ENCODE data around the gene CBARP. TPM values are rescaled to one million over a fixed set of nuclear protein-coding genes. Genes with fewer than 3 reads are reported as not detected.
"Not testable (repeated sequence)": the region's sequence is repeated elsewhere in the genome, so short reads cannot be mapped to it uniquely, and the experiment has no call there.

The CBARP gene
- total RNA-seq, 1 donor = 0.27 TPM

GRCh38 chr19:1218751-1219567 is 18.8 kb downstream of the CBARP start:
- DNase-seq (ENCODE audit: low read depth in 2 of 3, low spot score in 2 of 3) = no peak

- DNase-seq (ENCODE audit: low read depth in 2 of 3, low spot score in 2 of 3) = no peak
These were observed 20.4 kb downstream of the CBARP start for GRCh38 chr19:1217366-1217765.

DNA sequence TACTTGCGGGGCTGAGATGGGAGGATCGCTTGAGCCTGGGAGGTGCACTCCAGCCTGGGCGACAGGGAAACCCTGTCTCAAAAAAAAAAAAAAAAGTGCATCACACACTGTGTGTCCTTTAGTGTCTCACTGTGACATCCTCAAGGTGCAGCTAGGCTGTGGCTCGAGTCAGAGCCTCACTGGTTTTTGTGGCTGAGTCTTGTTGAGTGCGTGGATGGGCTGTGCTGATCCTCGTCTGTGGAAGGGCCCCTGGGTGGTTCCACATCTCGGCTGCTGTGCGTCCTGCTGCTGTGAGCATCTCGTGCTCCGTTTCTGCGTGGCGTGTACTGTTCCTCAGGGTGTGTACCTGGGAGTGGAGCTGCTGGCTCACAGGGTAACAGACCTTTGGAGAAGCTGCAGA is 21.0 kb downstream of the CBARP start:
- no peak for DNase-seq (ENCODE audit: low read depth in 2 of 3, low spot score in 2 of 3)

- DNase-seq (ENCODE audit: low read depth in 2 of 3, low spot score in 2 of 3) = no peak
These were observed 22.7 kb downstream of the CBARP start for GRCh38 chr19:1214862-1215731.

DNA sequence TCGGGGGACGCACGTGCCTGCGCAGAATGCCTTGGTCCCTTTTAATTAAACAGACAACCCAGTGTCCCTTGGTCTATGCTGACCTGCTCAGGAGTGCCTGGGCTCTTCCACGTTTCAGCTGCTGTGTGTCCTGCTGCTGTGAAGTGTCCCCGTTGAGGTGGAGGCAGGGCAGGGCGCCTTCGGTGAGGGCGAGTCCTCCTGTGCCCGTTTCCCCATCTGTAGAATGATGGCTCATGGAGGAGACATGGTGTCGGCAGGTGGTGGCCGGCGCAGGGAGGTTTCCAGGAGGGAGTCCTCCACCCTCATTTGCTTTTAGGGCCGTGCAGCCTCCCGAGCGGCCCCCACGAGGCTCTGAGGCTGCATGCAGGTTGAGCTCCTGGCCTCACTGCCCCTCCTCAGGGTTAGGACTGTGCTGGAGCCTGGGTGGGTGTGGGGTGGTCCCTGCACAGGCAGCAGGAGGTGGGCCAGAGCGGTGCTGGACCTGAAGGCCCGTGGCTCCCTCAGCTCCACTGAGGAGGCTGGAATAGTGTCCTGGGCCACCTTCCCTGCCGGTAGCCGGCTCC is 23.4 kb downstream of the CBARP start:
- DNase-seq (ENCODE audit: low read depth in 2 of 3, low spot score in 2 of 3) = no peak

- peak in 2 of 3 donors; percentile 93 to 97 for DNase-seq (ENCODE audit: low read depth in 2 of 3, low spot score in 2 of 3)
These were observed 24.2 kb downstream of the CBARP start for GRCh38 chr19:1213391-1214286.

DNA sequence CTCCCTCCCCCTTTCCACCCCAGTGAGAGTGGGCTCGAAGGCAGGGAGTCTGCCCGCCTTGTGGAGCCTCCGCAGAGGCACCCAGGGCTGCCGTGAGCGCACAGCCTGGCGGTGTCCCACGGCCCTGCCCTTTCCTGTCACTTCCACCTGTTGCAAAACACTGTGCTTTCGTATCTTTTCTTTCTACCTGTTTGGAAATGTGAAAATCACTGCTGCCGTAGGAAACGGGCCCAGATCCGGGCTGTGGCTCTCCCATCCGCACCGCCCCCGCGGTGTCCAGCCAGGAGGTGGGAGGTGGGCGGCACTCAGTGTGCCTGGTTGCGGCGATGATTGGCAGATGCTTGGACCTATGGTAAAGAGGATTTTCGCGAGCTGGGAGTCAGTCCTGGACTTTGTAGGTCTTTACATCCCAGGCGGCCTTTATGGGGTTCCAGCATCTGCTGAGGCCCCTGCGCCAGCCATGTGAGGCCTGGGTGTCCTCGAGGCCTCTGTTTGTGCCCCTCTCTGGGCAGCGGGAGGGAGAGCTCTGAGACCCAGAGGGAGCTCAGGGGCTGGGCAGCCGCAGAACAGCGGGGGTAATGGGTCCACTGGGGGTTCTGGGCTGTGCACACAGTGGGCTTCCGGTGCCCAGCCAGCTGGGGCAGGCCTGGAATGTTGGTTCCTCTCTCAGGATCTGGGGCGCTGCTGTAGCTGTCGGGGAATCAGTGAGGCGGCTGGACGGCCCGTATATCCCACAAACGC is 26.1 kb downstream of the CBARP start:
- DNase-seq (ENCODE audit: low read depth in 2 of 3, low spot score in 2 of 3) = no peak

GRCh38 chr19:1210227-1210538 is 27.6 kb downstream of the CBARP start:
- DNase-seq (ENCODE audit: low read depth in 2 of 3, low spot score in 2 of 3) = no peak

DNA sequence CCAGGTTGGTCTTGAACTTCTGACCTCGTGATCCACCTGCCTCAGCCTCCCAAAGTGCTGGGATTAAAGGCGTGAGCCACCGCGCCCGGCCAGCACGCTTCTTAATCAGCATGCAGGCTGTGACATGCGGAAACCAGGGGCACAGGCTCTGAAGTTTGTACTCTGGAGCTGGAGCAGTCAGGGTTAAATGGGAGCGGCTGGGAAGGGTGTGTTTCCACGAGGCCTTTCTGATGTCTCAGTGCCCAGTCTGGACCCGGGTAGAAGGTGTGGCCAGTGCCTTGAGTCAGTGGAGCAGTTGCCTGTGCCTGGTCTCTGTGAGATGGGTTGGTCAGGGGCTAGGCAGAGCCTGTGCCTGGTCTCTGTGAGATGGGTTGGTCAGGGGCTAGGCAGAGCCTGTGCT is 29.0 kb downstream of the CBARP start:
- DNase-seq (ENCODE audit: low read depth in 2 of 3, low spot score in 2 of 3) = not testable (repeated sequence)

- no peak for DNase-seq (ENCODE audit: low read depth in 2 of 3, low spot score in 2 of 3)
These were observed 30.8 kb downstream of the CBARP start for GRCh38 chr19:1206864-1207450.

- no peak for DNase-seq (ENCODE audit: low read depth in 2 of 3, low spot score in 2 of 3)
These were observed 31.5 kb downstream of the CBARP start for GRCh38 chr19:1206150-1206863.

GRCh38 chr19:1205114-1206099 is 32.4 kb downstream of the CBARP start, which contains the start of gene STK11:
Gene STK11 (plus strand): TSS chr19:1205778. CDS start chr19:1206914, 1,136 bp downstream.
- peak; percentile 93 to 98 (median 96) for DNase-seq (ENCODE audit: low read depth in 2 of 3, low spot score in 2 of 3)

DNA sequence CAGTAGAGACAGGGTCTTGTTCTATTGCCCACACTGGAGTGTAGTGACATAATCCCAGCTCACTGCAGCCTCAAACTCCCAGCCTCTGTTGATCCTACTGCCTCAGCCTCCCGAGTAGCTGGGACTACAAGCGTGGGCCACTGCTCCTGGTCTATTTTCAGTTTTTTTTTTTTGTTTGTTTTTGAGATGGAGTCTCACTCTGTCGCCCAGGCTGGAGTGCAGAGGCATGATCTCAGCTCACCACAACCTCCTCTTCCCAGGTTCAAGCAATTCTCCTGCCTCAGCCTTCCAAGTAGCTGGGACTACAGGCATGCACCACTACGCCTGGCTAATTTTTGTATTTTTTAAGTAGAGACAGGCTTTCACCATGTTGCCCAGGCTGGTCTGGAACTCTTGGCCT is 37.2 kb downstream of the CBARP start:
- not testable (repeated sequence) for DNase-seq (ENCODE audit: low read depth in 2 of 3, low spot score in 2 of 3)

GRCh38 chr19:1199531-1199930 is 38.3 kb downstream of the CBARP start:
- DNase-seq (ENCODE audit: low read depth in 2 of 3, low spot score in 2 of 3) = no peak

GRCh38 chr19:1189419-1189818 is 48.4 kb downstream of the CBARP start:
- no peak for DNase-seq (ENCODE audit: low read depth in 2 of 3, low spot score in 2 of 3)

DNA sequence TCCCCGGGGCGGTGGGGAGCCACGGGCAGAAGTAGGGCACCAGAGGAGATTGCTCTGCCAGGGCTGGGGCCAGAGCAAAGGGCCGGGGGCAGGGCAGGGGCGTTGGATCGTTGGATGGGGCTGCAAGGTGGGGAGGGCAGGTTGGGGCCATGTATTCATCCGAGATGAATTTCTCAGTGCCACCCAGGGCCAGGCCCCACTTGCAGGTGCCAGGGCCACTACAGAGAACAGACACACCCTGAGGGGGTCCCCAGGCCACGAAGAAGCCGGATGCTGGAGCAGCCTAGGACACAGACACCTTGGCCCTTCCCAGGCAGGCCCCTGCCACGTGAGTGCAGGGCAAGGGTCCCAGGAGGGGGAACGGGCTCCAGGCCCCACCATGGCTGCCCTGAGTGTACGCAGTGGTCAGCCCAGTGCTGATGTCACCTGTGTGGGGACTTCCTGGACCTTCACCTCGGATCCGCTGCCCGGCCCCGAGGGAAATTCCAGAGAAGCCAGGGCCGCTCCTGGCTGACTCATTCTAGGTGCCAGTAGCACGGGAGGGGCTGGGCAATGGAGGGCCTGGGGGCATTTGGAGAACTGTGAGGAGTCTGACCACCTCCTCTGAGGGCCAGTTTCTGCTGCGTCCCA is 54.1 kb downstream of the CBARP start:
- DNase-seq (ENCODE audit: low read depth in 2 of 3, low spot score in 2 of 3) = no peak

DNA sequence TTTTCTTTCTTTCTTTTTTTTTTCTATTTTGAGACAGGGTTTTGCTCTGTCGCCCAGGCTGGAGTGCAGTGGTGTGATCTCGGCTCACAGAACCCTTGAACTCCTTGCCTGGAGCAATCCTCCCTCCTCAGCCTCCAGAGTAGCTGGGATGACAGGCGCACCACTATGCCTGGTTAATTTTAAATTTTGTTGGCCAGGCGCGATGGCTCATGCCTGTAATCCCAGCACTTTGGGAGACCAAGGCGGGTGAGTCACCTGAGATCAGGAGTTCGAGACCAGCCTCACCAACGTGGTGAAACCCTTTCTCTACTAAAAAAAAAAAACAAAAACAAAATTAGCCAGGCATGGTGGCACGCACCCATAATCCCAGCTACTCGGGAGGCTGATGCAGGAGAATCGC is 55.1 kb downstream of the CBARP start:
- no peak for DNase-seq (ENCODE audit: low read depth in 2 of 3, low spot score in 2 of 3)
